GM12892 (cell line): ENCODE data around the gene RAB9A.

Source experiments
- POLR2A ChIP-seq: IDR thresholded peaks from 2 replicates; pipeline ENCODE4 v1.6.1; 2011; ENCODE audit warnings: low read depth, low read length, control low read depth
- POLR2AphosphoS5 ChIP-seq: IDR thresholded peaks from 2 replicates; pipeline ENCODE4 v1.6.1; 2011; ENCODE audit warnings: low read depth, low read length, control low read depth

GRCh38 chrX:13669246-13669737 lies 19.6 kb upstream of the RAB9A start:
- TF ChIP-seq POLR2AphosphoS5, result no peak
- no peak; the same call in 1 of the 2 replicates for TF ChIP-seq POLR2A
